ENCODE results near the gene HECA. TPM values are rescaled to one million over a fixed set of nuclear protein-coding genes. Genes with fewer than 3 reads are reported as not detected.

HECA gene
- total RNA-seq, 2 experiments from 2014 or later = 203 to 207 TPM

GRCh38 chr6:139186242-139186641 is 51.4 kb downstream of the HECA start:
- POLR2A ChIA-PET = interaction anchor here (0.6 kb wide), 1 partner anchor 370 kb away, joined by 3 read pairs; no protein-coding TSS in a partner anchor
- intact Hi-C loops (cut with DNase I, micrococcal nuclease) = no loop called here
- CTCF ChIA-PET = interaction anchor here (1.3 to 2.0 kb wide), 2 partner anchors 61 to 178 kb away, joined by 4 to 5 read pairs; no protein-coding TSS in a partner anchor
- H3K9me3 Mint-ChIP-seq = no peaks in the 10 kb centered on the region
- TF ChIP-seq CTCF (IDR thresholded peaks at IDR 0.05) = no peak
- H3K27me3 Mint-ChIP-seq = no peaks in the 10 kb centered on the region
- DNase-seq (peak in 1 of 14 experiments; percentile 47), ATAC-seq (ENCODE audit: poor library complexity) (peak; percentile 34)
- peaks cover 69% of the 10 kb centered on the region for H3K4me1 Mint-ChIP-seq (ENCODE audit: low read depth)
- H3K27me3 ChIP-seq (ENCODE audit: control insufficient read depth in 1 of 2, insufficient read depth in 2 of 2, low read length in 2 of 2) = no peaks in the 10 kb centered on the region
- H3K4me3 ChIP-seq (ENCODE audit: low read length) = no peak overlapping the region
- H3K36me3 ChIP-seq (ENCODE audit: insufficient read depth, low read length) = peaks cover 25% of the 10 kb centered on the region
- peaks cover 3% of the 10 kb centered on the region for H3K4me1 ChIP-seq (ENCODE audit: insufficient read depth, low read length)
- peak overlapping the region in 1 of 2 donors; percentile 15 for H3K27ac ChIP-seq (ENCODE audit: low read depth in 1 of 2, low read length in 2 of 2)
- H3K27ac Mint-ChIP-seq = peak overlapping the region; percentile 22
- peaks cover 47% of the 10 kb centered on the region for H3K36me3 Mint-ChIP-seq (ENCODE audit: low read depth)
- peaks cover 0 to 5% of the 10 kb centered on the region in 2 experiments for H3K9me3 ChIP-seq (ENCODE audit: control insufficient read depth in 1 of 2, insufficient read depth in 1 of 2, low read length in 2 of 2)
- H3K4me3 Mint-ChIP-seq = no peak overlapping the region

DNA sequence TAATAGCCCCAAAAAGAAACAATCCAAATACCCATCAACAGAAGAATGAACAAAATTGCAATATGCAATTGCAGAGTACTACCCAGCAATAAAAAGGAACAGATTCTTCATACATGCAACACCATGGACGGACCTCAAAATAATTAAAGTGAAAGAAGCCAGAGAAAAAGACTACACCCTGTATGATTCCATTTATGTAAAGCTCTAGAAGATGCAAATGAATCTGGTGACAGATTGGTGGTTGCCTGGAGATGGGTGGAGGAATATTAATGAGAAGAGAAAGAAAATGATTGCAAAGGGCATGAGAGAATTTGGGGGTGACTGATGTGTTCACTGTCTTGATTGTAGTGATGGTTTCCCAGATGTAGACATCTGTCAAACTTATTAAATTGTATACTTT is 51.8 kb downstream of the HECA start:
- Histone ChIP-seq H3K9me3 (ENCODE audit: control insufficient read depth in 1 of 2, insufficient read depth in 1 of 2, low read length in 2 of 2) (peaks cover 0 to 5% of the 10 kb centered on the region in 2 experiments), H3K27me3 (ENCODE audit: control insufficient read depth in 1 of 2, insufficient read depth in 2 of 2, low read length in 2 of 2) (no peaks in the 10 kb centered on the region), H3K36me3 (ENCODE audit: insufficient read depth, low read length) (peaks cover 20% of the 10 kb centered on the region), H3K27ac (ENCODE audit: low read depth in 1 of 2, low read length in 2 of 2) (peak overlapping the region in 1 of 2 donors; percentile 15), H3K4me3 (ENCODE audit: low read length) (no peak overlapping the region), H3K4me1 (ENCODE audit: insufficient read depth, low read length) (peaks cover 3% of the 10 kb centered on the region)
- intact Hi-C loops (cut with DNase I, micrococcal nuclease) = no loop called here
- CTCF ChIA-PET = interaction anchor here (1.3 to 2.0 kb wide), 2 partner anchors 62 to 178 kb away, joined by 4 to 5 read pairs; no protein-coding TSS in a partner anchor
- no peaks in the 10 kb centered on the region for H3K9me3 Mint-ChIP-seq
- DNase-seq (no peak), ATAC-seq (ENCODE audit: poor library complexity) (no peak)
- H3K27ac Mint-ChIP-seq = peak overlapping the region; percentile 22
- no peak overlapping the region for H3K4me3 Mint-ChIP-seq
- H3K36me3 Mint-ChIP-seq (ENCODE audit: low read depth) = peaks cover 43% of the 10 kb centered on the region
- POLR2A ChIA-PET = interaction anchor here (0.6 to 1.8 kb wide), 2 partner anchors 61 to 371 kb away, joined by 3 to 9 read pairs; no protein-coding TSS in a partner anchor
- no peak for TF ChIP-seq CTCF (IDR thresholded peaks at IDR 0.05)
- H3K4me1 Mint-ChIP-seq (ENCODE audit: low read depth) = peaks cover 65% of the 10 kb centered on the region
- no peaks in the 10 kb centered on the region for H3K27me3 Mint-ChIP-seq

GRCh38 chr6:139187489-139187888 is 52.6 kb downstream of the HECA start:
- ATAC-seq (ENCODE audit: poor library complexity) = no peak
- Mint-ChIP-seq H3K36me3 (ENCODE audit: low read depth) (peaks cover 35% of the 10 kb centered on the region), H3K9me3 (no peaks in the 10 kb centered on the region), H3K4me1 (ENCODE audit: low read depth) (peaks cover 57% of the 10 kb centered on the region), H3K27me3 (no peaks in the 10 kb centered on the region), H3K27ac (peak overlapping the region; percentile 1), H3K4me3 (no peak overlapping the region)
- H3K9me3 ChIP-seq (ENCODE audit: control insufficient read depth in 1 of 2, insufficient read depth in 1 of 2, low read length in 2 of 2) = peaks cover 0 to 5% of the 10 kb centered on the region in 2 experiments
- no peaks in the 10 kb centered on the region for H3K27me3 ChIP-seq (ENCODE audit: control insufficient read depth in 1 of 2, insufficient read depth in 2 of 2, low read length in 2 of 2)
- intact Hi-C loops (cut with DNase I, micrococcal nuclease) = no loop called here
- peaks cover 3% of the 10 kb centered on the region for H3K4me1 ChIP-seq (ENCODE audit: insufficient read depth, low read length)
- no peak for TF ChIP-seq CTCF (IDR thresholded peaks at IDR 0.05)
- DNase-seq = no peak
- ChIA-PET POLR2A (interaction anchor here (0.7 to 1.8 kb wide), 5 partner anchors 12 to 62 kb away, joined by 3 to 9 read pairs (median 3); no protein-coding TSS in a partner anchor), CTCF (interaction anchor here (2.0 kb wide), 1 partner anchor 177 kb away, joined by 4 read pairs; no protein-coding TSS in a partner anchor)
- no peak overlapping the region for H3K27ac ChIP-seq (ENCODE audit: low read depth in 1 of 2, low read length in 2 of 2)
- peaks cover 12% of the 10 kb centered on the region for H3K36me3 ChIP-seq (ENCODE audit: insufficient read depth, low read length)
- H3K4me3 ChIP-seq (ENCODE audit: low read length) = no peak overlapping the region

Data from CD4-positive, alpha-beta T cell (primary cell).